GM21529 (cell line): ENCODE results near the gene HEG1.

ENCODE experiments used
- ATAC-seq: cut with Tn5 transposase; IDR thresholded peaks from one replicate; pipeline ENCODE4 v1.9.1; 2021; ENCODE audit not compliant: unreplicated experiment

HEG1 gene

DNA sequence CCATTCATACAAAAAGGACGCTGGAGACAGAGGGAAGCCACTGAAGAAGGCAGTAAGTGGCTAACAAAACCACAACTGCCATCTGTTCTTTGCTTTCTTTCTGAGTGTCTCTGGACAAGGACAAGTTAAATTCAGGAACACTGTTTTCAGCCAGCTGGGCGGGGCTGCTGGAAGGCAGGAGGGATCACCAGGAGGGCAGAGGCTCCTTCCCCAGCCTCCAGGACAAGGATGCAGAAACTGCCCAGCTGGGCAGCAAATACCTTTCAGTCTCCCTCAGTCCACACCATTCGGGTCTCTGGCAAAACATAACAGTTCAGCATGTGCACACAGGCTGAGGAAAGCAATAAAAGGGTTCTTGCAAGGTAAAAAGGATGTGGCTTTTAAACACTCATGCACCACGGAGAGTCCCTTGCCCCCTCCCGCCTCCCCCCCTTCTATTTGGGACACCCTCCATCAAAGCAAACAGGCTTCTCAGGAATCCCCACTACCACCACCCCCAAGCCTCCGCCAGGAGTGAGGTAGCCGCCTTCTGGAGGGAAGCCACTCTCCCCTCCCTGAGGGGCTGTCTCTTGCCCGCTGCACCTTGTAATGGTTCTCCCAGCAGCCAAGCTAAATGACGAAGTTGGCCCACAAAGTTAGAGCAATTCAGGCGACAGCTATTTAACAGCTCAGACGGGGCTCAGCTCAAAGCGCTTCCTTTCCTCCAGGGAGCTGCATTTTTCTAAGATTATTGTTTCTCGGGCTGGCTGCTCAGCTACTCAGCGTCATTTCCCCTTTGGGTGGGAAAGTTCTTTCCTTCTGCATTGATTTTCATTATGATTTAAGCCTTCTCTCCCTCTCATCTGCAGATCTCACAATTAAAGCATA is 3.8 kb downstream of the HEG1 start:
- ATAC-seq, result no peak

- ATAC-seq, result no peak
These were observed 4.6 kb downstream of the HEG1 start for GRCh38 chr3:125051205-125051604.

DNA sequence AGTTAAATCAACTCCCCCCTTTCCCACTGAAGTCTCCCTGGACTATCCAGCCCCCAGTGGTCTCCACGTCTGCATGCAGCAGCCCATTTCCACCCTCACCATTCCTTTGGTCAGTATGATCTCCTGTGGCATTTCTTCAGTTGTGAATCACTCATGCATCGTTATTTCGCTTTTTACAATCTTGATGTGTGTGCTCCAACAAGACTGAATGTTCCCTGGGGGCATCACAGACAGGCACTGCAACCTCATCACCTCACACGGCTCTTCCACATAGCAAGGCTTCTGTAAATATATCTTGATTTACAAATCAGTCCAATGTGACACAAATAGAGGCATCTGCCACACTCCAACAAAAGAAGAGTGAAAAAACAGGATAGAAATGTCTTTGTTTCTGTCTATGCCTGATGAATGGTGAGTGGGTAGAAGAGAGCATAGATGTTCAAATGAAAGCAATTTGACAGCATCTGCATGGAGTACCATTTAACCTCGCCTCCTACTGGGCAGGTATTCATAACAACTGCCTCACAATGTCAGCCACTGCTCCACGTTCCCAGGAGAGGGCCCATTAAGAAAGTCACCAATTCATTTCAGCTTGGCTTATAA is 5.2 kb downstream of the HEG1 start:
- no peak for ATAC-seq

DNA sequence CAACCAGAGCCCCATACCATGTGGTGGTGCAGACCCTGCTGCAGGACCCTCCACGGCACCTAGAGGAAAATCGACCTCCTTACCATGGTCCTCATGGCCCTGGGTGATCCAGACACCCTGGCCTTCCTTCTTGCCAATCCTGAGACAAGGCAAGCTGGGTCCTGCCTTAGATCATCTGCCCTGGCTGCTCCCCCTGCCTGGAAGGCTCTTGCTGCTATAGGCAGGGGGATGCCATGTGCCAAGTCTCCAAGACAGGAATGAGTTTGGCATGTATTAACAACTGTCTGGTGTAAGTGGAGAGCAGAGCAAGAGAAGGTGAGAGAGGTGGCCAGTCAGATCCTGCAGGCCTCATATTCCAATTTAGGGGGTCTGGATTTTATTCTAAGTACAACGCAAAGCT is 7.5 kb downstream of the HEG1 start:
- no peak for ATAC-seq

DNA sequence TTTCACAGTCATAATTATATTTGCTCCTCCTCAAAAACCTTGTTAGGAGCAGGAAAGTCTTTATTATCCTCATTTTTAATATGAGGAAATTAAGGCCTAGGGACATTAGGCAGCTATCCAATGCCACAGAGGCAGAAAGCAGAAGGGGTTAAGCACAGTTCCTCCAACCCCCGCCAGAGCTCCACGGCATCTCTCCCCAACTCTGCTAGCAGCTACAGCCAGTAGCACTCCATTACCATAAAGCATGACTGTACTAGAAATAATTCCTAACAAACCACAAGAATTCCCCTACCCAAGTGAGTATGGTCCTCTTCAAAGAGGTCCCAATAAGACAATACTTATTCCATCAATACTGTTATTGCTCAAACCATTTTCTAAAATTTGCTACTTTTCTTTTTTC is 9.8 kb downstream of the HEG1 start:
- no peak for ATAC-seq

- no peak for ATAC-seq
These were observed 10.6 kb downstream of the HEG1 start for GRCh38 chr3:125045194-125045593.

- ATAC-seq, result no peak
These were observed 12.1 kb downstream of the HEG1 start for GRCh38 chr3:125043599-125044151.

DNA sequence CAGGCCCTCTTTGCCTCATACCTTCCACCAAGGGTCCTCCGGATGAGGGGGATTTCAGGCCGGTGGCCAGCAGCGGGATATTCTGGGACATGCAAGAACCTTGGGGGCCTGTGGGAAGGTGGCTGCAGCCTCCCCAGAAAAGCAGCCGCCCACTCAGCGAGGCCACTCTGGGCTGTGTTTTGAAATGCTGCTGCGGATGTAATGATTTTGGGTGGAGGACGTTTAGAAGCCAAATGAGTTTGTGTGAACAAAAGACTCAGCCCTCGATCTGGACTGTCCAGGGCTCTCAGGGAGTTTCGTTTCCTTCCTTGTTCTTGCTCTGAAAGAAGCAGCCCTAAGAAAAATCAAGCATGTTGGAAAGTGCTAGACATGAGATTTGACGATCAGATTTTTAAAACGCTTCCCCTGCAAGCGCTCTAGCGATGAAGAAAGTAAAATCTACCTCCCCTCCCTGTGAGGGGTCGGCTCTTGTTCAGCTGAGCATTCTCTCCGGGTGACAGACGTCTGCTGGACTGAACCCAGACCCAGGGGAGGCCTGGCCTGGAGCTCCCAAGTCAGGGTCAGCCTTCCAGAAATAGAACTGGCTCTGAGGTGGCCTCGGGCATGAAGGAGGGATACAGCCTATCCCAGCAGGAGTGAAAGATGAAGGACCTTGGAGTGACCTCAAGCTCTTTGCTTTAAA is 12.9 kb downstream of the HEG1 start:
- no peak for ATAC-seq

DNA sequence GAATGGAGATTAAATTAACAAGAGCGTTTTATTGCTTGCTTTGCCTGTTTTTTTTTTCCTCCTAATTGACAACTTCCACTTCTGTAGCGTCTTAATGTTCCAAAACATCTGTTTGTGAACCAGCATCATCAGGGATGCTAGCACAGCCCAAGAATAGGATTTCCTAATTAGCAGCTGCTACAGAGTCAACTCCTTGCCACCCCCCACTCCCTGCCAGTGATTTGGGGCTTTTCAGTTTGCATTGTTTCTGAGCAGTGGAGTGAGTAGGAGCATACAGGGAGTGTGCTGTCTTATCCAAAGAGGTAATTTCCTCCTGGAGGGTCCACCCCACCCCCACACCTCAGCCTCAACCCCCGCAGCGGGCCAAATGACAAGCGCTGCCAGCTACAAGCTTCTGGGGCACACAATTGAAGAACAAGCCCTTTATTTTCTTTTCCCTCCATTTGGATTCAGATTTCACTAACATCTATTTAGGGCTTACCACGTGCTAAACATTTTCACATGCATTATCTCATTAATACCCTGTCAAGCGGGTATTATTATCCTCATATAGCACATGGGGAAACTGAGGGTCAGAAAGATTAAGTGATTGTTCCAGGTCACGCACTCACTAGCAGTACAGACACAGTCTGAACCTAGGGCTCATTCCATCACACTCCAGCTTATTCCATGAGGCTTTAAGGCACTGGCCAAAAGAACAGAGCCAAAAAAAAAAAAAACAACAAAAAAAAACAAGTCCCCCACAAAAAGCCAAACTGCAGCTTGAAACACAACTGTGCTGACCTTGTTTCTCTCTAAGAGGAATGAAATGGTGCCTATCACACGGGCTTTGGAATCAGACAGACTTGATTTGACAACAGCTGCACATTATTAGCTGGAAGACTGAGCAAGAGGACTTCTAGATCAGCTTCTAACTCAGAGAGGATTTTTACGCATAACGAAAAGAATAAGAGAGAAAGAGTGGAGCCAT is 16.4 kb downstream of the HEG1 start:
- ATAC-seq, result no peak

DNA sequence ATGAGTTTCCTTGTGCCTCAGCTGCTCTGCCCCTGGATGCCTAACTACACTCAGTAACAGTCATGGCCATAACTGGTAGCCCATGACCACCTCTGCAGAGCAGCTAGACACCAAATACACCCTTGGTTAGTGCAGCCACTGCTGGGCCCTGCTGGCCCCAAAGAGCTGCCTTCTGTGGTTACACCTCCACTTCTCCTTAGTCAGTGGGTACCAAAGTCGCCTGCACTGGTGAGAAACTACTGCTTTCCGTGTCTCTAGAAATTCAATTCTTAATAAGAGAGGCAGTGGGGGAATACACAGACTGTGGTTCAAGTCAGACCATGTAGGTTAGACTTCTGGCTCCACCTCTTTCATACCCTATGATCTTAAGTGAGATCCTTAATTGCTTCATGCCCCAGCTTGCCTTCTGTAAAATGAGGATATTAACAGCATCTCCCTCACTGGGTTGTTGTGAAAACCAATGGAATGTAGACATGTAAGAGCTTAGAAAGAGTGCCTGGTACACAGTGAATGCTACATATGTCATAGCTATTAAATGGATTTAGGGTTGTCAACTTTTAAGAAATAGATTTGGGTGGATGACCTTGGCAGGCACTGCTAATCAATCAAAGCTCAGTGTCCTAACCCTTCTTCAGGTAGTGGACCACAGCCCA is 18.2 kb downstream of the HEG1 start:
- ATAC-seq, result no peak

- ATAC-seq, result peak; percentile 86
These were observed 20.6 kb downstream of the HEG1 start for GRCh38 chr3:125035217-125035616.

DNA sequence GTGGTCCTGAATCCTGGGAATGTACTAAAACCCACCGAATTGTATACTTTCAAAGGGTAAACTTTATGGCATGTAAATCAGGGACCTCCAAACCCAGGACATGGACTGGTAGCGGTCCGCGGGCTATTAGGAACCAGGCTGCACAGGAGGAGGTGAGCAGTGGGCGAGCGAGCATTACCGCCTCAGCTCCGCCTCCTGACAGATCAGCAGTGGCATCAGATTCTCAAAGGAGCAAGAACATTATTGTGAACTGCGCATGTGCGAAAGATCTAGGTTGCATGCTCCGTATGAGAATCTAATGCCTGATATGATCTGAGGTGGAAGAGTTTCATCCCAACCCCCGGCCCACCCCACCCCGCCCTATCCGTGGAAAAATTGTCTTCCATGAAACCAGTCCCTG is 22.2 kb downstream of the HEG1 start:
- no peak for ATAC-seq

DNA sequence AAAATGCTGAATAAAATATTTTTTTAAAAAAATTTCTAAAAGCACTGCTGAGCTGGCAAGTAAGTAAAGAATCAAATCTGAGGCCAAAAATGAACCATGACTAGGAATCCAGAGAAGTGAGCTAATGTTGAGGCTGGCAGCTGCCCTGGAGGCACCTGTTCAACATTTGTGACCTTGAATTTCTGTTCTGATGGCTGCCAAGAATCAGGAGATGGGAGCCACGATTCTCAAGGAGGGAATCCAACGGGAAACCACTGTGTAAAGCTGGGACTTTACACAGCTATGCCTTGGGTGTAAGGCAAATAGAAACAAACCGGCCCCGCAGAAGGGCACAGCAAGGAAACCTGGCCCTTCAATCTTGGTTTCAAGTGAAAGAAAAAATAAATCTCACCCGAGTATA is 22.7 kb downstream of the HEG1 start:
- no peak for ATAC-seq

GRCh38 chr3:125032683-125033082 is 23.1 kb downstream of the HEG1 start:
- no peak for ATAC-seq

GRCh38 chr3:125032100-125032643 is 23.6 kb downstream of the HEG1 start:
- no peak for ATAC-seq

DNA sequence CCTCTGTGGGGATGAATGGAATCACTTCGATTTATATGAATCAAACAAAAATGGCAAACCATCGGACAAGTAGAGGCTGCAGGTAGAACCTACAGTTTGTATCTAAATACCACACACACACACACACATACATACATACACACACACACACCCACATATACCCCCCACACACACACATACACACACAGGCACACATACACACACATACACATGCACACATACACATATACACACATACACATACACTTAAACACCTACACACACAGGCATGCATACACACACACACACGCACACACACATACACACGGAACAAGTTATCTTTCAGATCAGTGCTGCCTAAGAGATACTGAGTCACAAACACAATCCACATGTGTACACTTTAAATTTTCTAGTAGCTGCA is 24.3 kb downstream of the HEG1 start:
- ATAC-seq, result no peak

GRCh38 chr3:125028657-125029056 is 27.1 kb downstream of the HEG1 start:
- no peak for ATAC-seq

DNA sequence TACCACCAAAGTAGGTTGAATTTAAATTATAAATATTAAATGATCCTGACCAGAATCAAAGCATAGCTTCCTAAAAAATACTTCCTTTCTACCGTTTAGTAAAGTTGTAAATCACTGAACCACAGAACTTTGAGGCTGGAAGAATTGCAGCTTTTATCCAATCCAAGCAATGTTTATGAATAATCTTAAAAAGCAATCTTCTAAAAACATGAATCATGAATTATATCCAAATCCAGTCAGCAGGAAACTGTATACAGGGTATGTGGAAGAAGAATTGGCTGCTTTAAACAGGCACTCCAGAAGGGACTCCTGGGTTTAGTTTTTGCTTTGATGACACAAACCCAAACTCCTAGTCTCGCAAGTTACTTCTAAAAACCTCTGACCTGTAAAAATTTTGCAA is 30.2 kb downstream of the HEG1 start:
- ATAC-seq, result no peak

- ATAC-seq, result no peak
These were observed 31.0 kb downstream of the HEG1 start for GRCh38 chr3:125024817-125025216.
